Measurements from ENCODE around the gene FOXS1. TPM values are rescaled to one million over a fixed set of nuclear protein-coding genes. Genes with fewer than 3 reads are reported as not detected.
"Not testable (repeated sequence)": the region's sequence is repeated elsewhere in the genome, so short reads cannot be mapped to it uniquely, and the experiment has no call there.

FOXS1 gene
- total RNA-seq, 2 donors from 2014 or later, result not detected

- H3K4me1 Mint-ChIP-seq, result peaks cover 4% of the 10 kb centered on the region
- ATAC-seq (no peak), DNase-seq (no peak)
- H3K9me3 ChIP-seq (ENCODE audit: control insufficient read depth, low read length, poor library complexity, severe bottlenecking), result no peaks in the 10 kb centered on the region
- no peak overlapping the region for H3K27ac Mint-ChIP-seq
- no peak overlapping the region for H3K4me3 Mint-ChIP-seq
- H3K36me3 Mint-ChIP-seq (ENCODE audit: low read depth), result no peaks in the 10 kb centered on the region
- no peaks in the 10 kb centered on the region for H3K27me3 Mint-ChIP-seq
Observed at GRCh38 chr20:31818376-31818908, 27.0 kb downstream of the FOXS1 start.

GRCh38 chr20:31817461-31817860, 27.9 kb downstream of the FOXS1 start:
- no peak for DNase-seq
- Mint-ChIP-seq H3K27me3 (peaks cover 4% of the 10 kb centered on the region), H3K4me1 (no peaks in the 10 kb centered on the region), H3K27ac (no peak overlapping the region), H3K4me3 (no peak overlapping the region), H3K36me3 (ENCODE audit: low read depth) (no peaks in the 10 kb centered on the region)
- ATAC-seq, result no peak
- no peaks in the 10 kb centered on the region for H3K9me3 ChIP-seq (ENCODE audit: control insufficient read depth, low read length, poor library complexity, severe bottlenecking)

GRCh38 chr20:31816221-31816620, 29.2 kb downstream of the FOXS1 start:
- no peak for DNase-seq
- no peaks in the 10 kb centered on the region for H3K9me3 ChIP-seq (ENCODE audit: control insufficient read depth, low read length, poor library complexity, severe bottlenecking)
- H3K4me1 Mint-ChIP-seq, result no peaks in the 10 kb centered on the region
- no peak for ATAC-seq
- no peaks in the 10 kb centered on the region for H3K36me3 Mint-ChIP-seq (ENCODE audit: low read depth)
- H3K4me3 Mint-ChIP-seq, result no peak overlapping the region
- no peak overlapping the region for H3K27ac Mint-ChIP-seq
- H3K27me3 Mint-ChIP-seq, result peaks cover 6% of the 10 kb centered on the region

- DNase-seq (no peak), ATAC-seq (no peak)
- Mint-ChIP-seq H3K4me3 (no peak overlapping the region), H3K27ac (no peak overlapping the region), H3K4me1 (no peaks in the 10 kb centered on the region), H3K27me3 (peaks cover 6% of the 10 kb centered on the region), H3K36me3 (ENCODE audit: low read depth) (no peaks in the 10 kb centered on the region)
- H3K9me3 ChIP-seq (ENCODE audit: control insufficient read depth, low read length, poor library complexity, severe bottlenecking), result no peaks in the 10 kb centered on the region
Observed at GRCh38 chr20:31815408-31816188, 29.8 kb downstream of the FOXS1 start.

GRCh38 chr20:31814142-31814541, 31.3 kb downstream of the FOXS1 start:
- ATAC-seq; H3K27ac Mint-ChIP-seq; H3K27me3 Mint-ChIP-seq; H3K9me3 ChIP-seq (ENCODE audit: control insufficient read depth, low read length, poor library complexity, severe bottlenecking); DNase-seq; H3K4me3 Mint-ChIP-seq; H3K4me1 Mint-ChIP-seq; H3K36me3 Mint-ChIP-seq (ENCODE audit: low read depth): not testable (repeated sequence)

GRCh38 chr20:31813611-31814010, 31.8 kb downstream of the FOXS1 start:
- DNase-seq (no peak), ATAC-seq (no peak)
- Mint-ChIP-seq H3K4me3 (no peak overlapping the region), H3K27me3 (peaks cover 6% of the 10 kb centered on the region), H3K27ac (no peak overlapping the region), H3K4me1 (no peaks in the 10 kb centered on the region), H3K36me3 (ENCODE audit: low read depth) (no peaks in the 10 kb centered on the region)
- no peaks in the 10 kb centered on the region for H3K9me3 ChIP-seq (ENCODE audit: control insufficient read depth, low read length, poor library complexity, severe bottlenecking)

- H3K36me3 Mint-ChIP-seq (ENCODE audit: low read depth), result no peaks in the 10 kb centered on the region
- no peak overlapping the region for H3K4me3 Mint-ChIP-seq
- H3K9me3 ChIP-seq (ENCODE audit: control insufficient read depth, low read length, poor library complexity, severe bottlenecking), result no peaks in the 10 kb centered on the region
- H3K27me3 Mint-ChIP-seq, result peaks cover 6% of the 10 kb centered on the region
- no peak overlapping the region for H3K27ac Mint-ChIP-seq
- DNase-seq (no peak), ATAC-seq (no peak)
- no peaks in the 10 kb centered on the region for H3K4me1 Mint-ChIP-seq
Observed at GRCh38 chr20:31811796-31812728, 33.3 kb downstream of the FOXS1 start.

- DNase-seq (no peak), ATAC-seq (no peak)
- no peaks in the 10 kb centered on the region for H3K9me3 ChIP-seq (ENCODE audit: control insufficient read depth, low read length, poor library complexity, severe bottlenecking)
- no peaks in the 10 kb centered on the region for H3K4me1 Mint-ChIP-seq
- H3K27ac Mint-ChIP-seq, result no peak overlapping the region
- H3K4me3 Mint-ChIP-seq, result no peak overlapping the region
- peaks cover 6% of the 10 kb centered on the region for H3K27me3 Mint-ChIP-seq
- no peaks in the 10 kb centered on the region for H3K36me3 Mint-ChIP-seq (ENCODE audit: low read depth)
Observed at GRCh38 chr20:31811198-31811597, 34.2 kb downstream of the FOXS1 start.

GRCh38 chr20:31809661-31810060, 35.7 kb downstream of the FOXS1 start:
- ATAC-seq (no peak), DNase-seq (no peak)
- Mint-ChIP-seq H3K27ac (no peak overlapping the region), H3K4me3 (no peak overlapping the region), H3K36me3 (ENCODE audit: low read depth) (no peaks in the 10 kb centered on the region), H3K27me3 (peaks cover 6% of the 10 kb centered on the region), H3K4me1 (no peaks in the 10 kb centered on the region)
- no peaks in the 10 kb centered on the region for H3K9me3 ChIP-seq (ENCODE audit: control insufficient read depth, low read length, poor library complexity, severe bottlenecking)

- Mint-ChIP-seq H3K27ac (no peak overlapping the region), H3K36me3 (ENCODE audit: low read depth) (no peaks in the 10 kb centered on the region), H3K4me1 (peaks cover 9% of the 10 kb centered on the region), H3K4me3 (no peak overlapping the region), H3K27me3 (peaks cover 6% of the 10 kb centered on the region)
- no peaks in the 10 kb centered on the region for H3K9me3 ChIP-seq (ENCODE audit: control insufficient read depth, low read length, poor library complexity, severe bottlenecking)
- no peak for ATAC-seq
- DNase-seq, result no peak
Observed at GRCh38 chr20:31808481-31808880, 36.9 kb downstream of the FOXS1 start.

- ATAC-seq (no peak), DNase-seq (no peak)
- peaks cover 11% of the 10 kb centered on the region for H3K4me1 Mint-ChIP-seq
- H3K9me3 ChIP-seq (ENCODE audit: control insufficient read depth, low read length, poor library complexity, severe bottlenecking), result no peaks in the 10 kb centered on the region
- no peaks in the 10 kb centered on the region for H3K27me3 Mint-ChIP-seq
- no peaks in the 10 kb centered on the region for H3K36me3 Mint-ChIP-seq (ENCODE audit: low read depth)
- H3K27ac Mint-ChIP-seq, result peak overlapping the region; percentile 34
- H3K4me3 Mint-ChIP-seq, result no peak overlapping the region
Observed at GRCh38 chr20:31806564-31807355, 38.6 kb downstream of the FOXS1 start.

- ATAC-seq (no peak), DNase-seq (no peak)
- Mint-ChIP-seq H3K27ac (peak overlapping the region; percentile 82), H3K36me3 (ENCODE audit: low read depth) (peaks cover 2% of the 10 kb centered on the region), H3K27me3 (no peaks in the 10 kb centered on the region), H3K4me3 (no peak overlapping the region), H3K4me1 (peaks cover 11% of the 10 kb centered on the region)
- H3K9me3 ChIP-seq (ENCODE audit: control insufficient read depth, low read length, poor library complexity, severe bottlenecking), result no peaks in the 10 kb centered on the region
Observed at GRCh38 chr20:31803552-31804291, 41.7 kb downstream of the FOXS1 start.
